GM12874 (cell line): Measurements from ENCODE around the gene CRYBA1.

Experiments used
- CTCF ChIP-seq: IDR thresholded peaks from 2 replicates; pipeline ENCODE4 v1.5.1; 2011; ENCODE audit warnings: low read depth, mild to moderate bottlenecking, control low read depth, low read length, moderate library complexity; ENCODE audit not compliant: insufficient read depth

The CRYBA1 gene

GRCh38 chr17:29225396-29225795, 21.3 kb upstream of the CRYBA1 start:
- no peak for TF ChIP-seq CTCF

- no peak for TF ChIP-seq CTCF
Measured at GRCh38 chr17:29233301-29233700, 13.4 kb upstream of the CRYBA1 start.

- TF ChIP-seq CTCF = no peak
Measured at GRCh38 chr17:29235904-29236303, 10.8 kb upstream of the CRYBA1 start.

- TF ChIP-seq CTCF = no peak
Measured at GRCh38 chr17:29237476-29238132, 9.1 kb upstream of the CRYBA1 start.

- no peak for TF ChIP-seq CTCF
Measured at GRCh38 chr17:29238133-29238850, 8.4 kb upstream of the CRYBA1 start.

GRCh38 chr17:29240477-29240876, 6.2 kb upstream of the CRYBA1 start:
- TF ChIP-seq CTCF = no peak

GRCh38 chr17:29240968-29241963, 5.4 kb upstream of the CRYBA1 start:
- TF ChIP-seq CTCF = no peak
